ENCODE data around the gene SATL1. TPM values are rescaled to one million over a fixed set of nuclear protein-coding genes. Genes with fewer than 3 reads are reported as not detected.

The SATL1 gene
- total and polyA plus RNA-seq, 12 donors = 0.09 to 2.1 (median 0.61) TPM; not detected in 1

GRCh38 chrX:85114776-85115175, 128.8 kb downstream of the SATL1 start:
- Histone ChIP-seq H3K27me3 (peaks cover 7% of the 10 kb centered on the region), H3K4me3 (no peak overlapping the region), H3K4me1 (replicated peaks in 1 of 2) (no peaks in the 10 kb centered on the region), H3K9me3 (replicated peaks in 1 of 3) (no peaks in the 10 kb centered on the region), H3K27ac (no peak overlapping the region), H3K36me3 (replicated peaks in 1 of 2) (no peaks in the 10 kb centered on the region)
- TF ChIP-seq POLR2A (IDR thresholded peaks at IDR 0.05) (no peak), CTCF (IDR thresholded peaks at IDR 0.05) (no peak)
- DNase-seq = no peak
- intact Hi-C loops (cut with DNase I) = loop anchor here (5.0 to 10.0 kb wide), 2 partner anchors 428 to 430 kb away; no protein-coding TSS in a partner anchor

GRCh38 chrX:85114171-85114570, 129.4 kb downstream of the SATL1 start:
- H3K36me3 ChIP-seq (replicated peaks in 1 of 2) = no peaks in the 10 kb centered on the region

GRCh38 chrX:85113746-85114145, 129.8 kb downstream of the SATL1 start:
- WGBS, 4 donors = 59 to 98% (median 74%) methylated on average over 2 of the region's 2 CpGs
- H3K9me3 ChIP-seq (replicated peaks in 1 of 3) = no peaks in the 10 kb centered on the region
- no peaks in the 10 kb centered on the region for H3K4me1 ChIP-seq (replicated peaks in 1 of 2)
- TF ChIP-seq CTCF (IDR thresholded peaks at IDR 0.05) (no peak), POLR2A (IDR thresholded peaks at IDR 0.05) (no peak)
- intact Hi-C loops (cut with DNase I) = loop anchor here (5.0 to 10.0 kb wide), 2 partner anchors 429 to 431 kb away; no protein-coding TSS in a partner anchor
- no peak overlapping the region for H3K27ac ChIP-seq
- peaks cover 7% of the 10 kb centered on the region for H3K27me3 ChIP-seq
- no peak for DNase-seq
- H3K36me3 ChIP-seq (replicated peaks in 1 of 2) = no peaks in the 10 kb centered on the region
- no peak overlapping the region for H3K4me3 ChIP-seq

More at GRCh38 chrX:85114171-85114570, 129.4 kb downstream of the SATL1 start:
- intact Hi-C loops (cut with DNase I) = loop anchor here (5.0 to 10.0 kb wide), 2 partner anchors 428 to 431 kb away; no protein-coding TSS in a partner anchor
- Histone ChIP-seq H3K27me3 (peaks cover 7% of the 10 kb centered on the region), H3K27ac (no peak overlapping the region), H3K4me3 (no peak overlapping the region), H3K4me1 (replicated peaks in 1 of 2) (no peaks in the 10 kb centered on the region), H3K9me3 (replicated peaks in 1 of 3) (no peaks in the 10 kb centered on the region)
- WGBS, 4 donors = 68 to 94% (median 83%) methylated on average over 3 of the region's 3 CpGs
- TF ChIP-seq CTCF (IDR thresholded peaks at IDR 0.05) (no peak), POLR2A (IDR thresholded peaks at IDR 0.05) (no peak)
- DNase-seq = no peak

- Histone ChIP-seq H3K4me1 (replicated peaks in 1 of 2) (no peaks in the 10 kb centered on the region), H3K27ac (no peak overlapping the region), H3K27me3 (peaks cover 7% of the 10 kb centered on the region), H3K4me3 (no peak overlapping the region), H3K9me3 (replicated peaks in 1 of 3) (no peaks in the 10 kb centered on the region), H3K36me3 (replicated peaks in 1 of 2) (no peaks in the 10 kb centered on the region)
- TF ChIP-seq CTCF (IDR thresholded peaks at IDR 0.05) (no peak), POLR2A (IDR thresholded peaks at IDR 0.05) (no peak)
- no peak for DNase-seq
- intact Hi-C loops (cut with DNase I) = loop anchor here (5.0 to 10.0 kb wide), 2 partner anchors 430 to 433 kb away; no protein-coding TSS in a partner anchor
- WGBS, 4 donors = 61 to 73% (median 69%) methylated on average over 6 to 9 of the region's 9 CpGs
These were observed 131.3 kb downstream of the SATL1 start for GRCh38 chrX:85112293-85112692.

Data from adrenal gland (tissue), 12 donors.